Endothelial cell of umbilical vein (primary cell): ENCODE data around the gene MAST4. TPM values are rescaled to one million over a fixed set of nuclear protein-coding genes. Genes with fewer than 3 reads are reported as not detected.

Experiments used
- BruUV-seq: library from RNA; stranded (reverse); fragments of 400-500 nt; replicated peaks from 2 replicates; lab custom pipeline; 2021; lab: Mats Ljungman, UMichigan
- CTCF ChIA-PET: fragments of 300-600, 350-600 bp; sonication (Branson Sonifier 250); formaldehyde crosslinking; loops from one replicate; lab custom pipeline; 2021; ENCODE audit warnings: antibody characterized with exemption, inconsistent platforms; lab: Charles Lee
- POLR2A ChIA-PET: fragments of 300-600, 350-600 bp; sonication (Branson Sonifier 250); formaldehyde crosslinking; loops from one replicate; lab custom pipeline; 2021; ENCODE audit warnings: antibody characterized with exemption, inconsistent platforms; lab: Charles Lee
- DNase-seq: peaks from one replicate; pipeline ENCODE4 v3.0.0-alpha.2; 2011; ENCODE audit warnings: low read depth, low spot score
- FAIRE-seq: peaks from 2 replicates; lab custom pipeline; 2011; peaks lifted over from hg19 to GRCh38; lab: Jason Lieb, UNC
- H2AFZ ChIP-seq: 2 replicates; pipeline ENCODE4 v1.6.0; 2012; ENCODE audit warnings: low read depth, low read length, control low read depth, inconsistent platforms
- H3K27ac ChIP-seq: 2 replicates; pipeline ENCODE4 v1.5.1; 2011; ENCODE audit warnings: low read depth, mild to moderate bottlenecking, control low read depth, low read length, moderate library complexity; ENCODE audit not compliant: insufficient read depth
- H3K27me3 ChIP-seq, 2 experiments: 2 replicates each; pipeline versions ENCODE4 v1.6.0 to v1.6.1; 2011; ENCODE audit warnings: low read length in 2 of 2, mixed read lengths in 1 of 2; ENCODE audit not compliant: control insufficient read depth in 2 of 2, insufficient read depth in 2 of 2
- H3K36me3 ChIP-seq, 2 experiments: 2 replicates in 1 of 2; 3 replicates in 1 of 2; pipeline ENCODE4 v1.5.1; 2011; ENCODE audit warnings: low read length in 2 of 2, mild to moderate bottlenecking in 1 of 2, moderate library complexity in 1 of 2; ENCODE audit not compliant: control insufficient read depth in 2 of 2, insufficient read depth in 2 of 2; ENCODE audit errors: extremely low read depth in 1 of 2
- H3K4me1 ChIP-seq: 3 replicates; pipeline ENCODE4 v1.5.1; 2011; ENCODE audit warnings: mild to moderate bottlenecking, low read length; ENCODE audit not compliant: control insufficient read depth, insufficient read depth; ENCODE audit errors: extremely low read depth
- H3K4me2 ChIP-seq: 2 replicates; pipeline ENCODE4 v1.6.1; 2011; ENCODE audit warnings: low read length, control low read depth, mixed read lengths; ENCODE audit not compliant: insufficient read depth
- H3K4me3 ChIP-seq, 3 experiments: fragments of 200-600 bp in 1 of 3; sonication (generic), shearing (Covaris generic) in 1 of 3; replicated peaks in 1 of 3; 2 replicates each; pipeline ENCODE4 v1.5.1; 2011 to 2016; ENCODE audit warnings: control low read depth in 3 of 3, low read length in 3 of 3, mild to moderate bottlenecking in 2 of 3, inconsistent platforms in 1 of 3, low read depth in 1 of 3, moderate library complexity in 1 of 3; ENCODE audit not compliant: insufficient read depth in 1 of 3
- H3K79me2 ChIP-seq: 2 replicates; pipeline ENCODE4 v1.6.0; 2012; ENCODE audit warnings: low read length, inconsistent platforms; ENCODE audit not compliant: control insufficient read depth, insufficient read depth
- H3K9ac ChIP-seq: replicated peaks from 2 replicates; pipeline ENCODE3; 2011; ENCODE audit warnings: low read length, control low read depth; ENCODE audit not compliant: insufficient read depth; ENCODE audit errors: extremely low read depth
- H3K9me1 ChIP-seq: replicated peaks from 3 replicates; pipeline ENCODE4 v1.6.0; 2011; ENCODE audit warnings: mild to moderate bottlenecking, low read length; ENCODE audit not compliant: control insufficient read depth, insufficient read depth; ENCODE audit errors: extremely low read depth
- H3K9me3 ChIP-seq: replicated peaks from 2 replicates; pipeline ENCODE4 v1.5.1; 2012; ENCODE audit warnings: low read length, inconsistent platforms; ENCODE audit not compliant: control insufficient read depth, insufficient read depth
- H4K20me1 ChIP-seq: replicated peaks from 2 replicates; pipeline ENCODE3; 2011; ENCODE audit warnings: mild to moderate bottlenecking, low read length; ENCODE audit not compliant: control insufficient read depth, insufficient read depth; ENCODE audit errors: extremely low read depth
- EZH2 ChIP-seq: IDR thresholded peaks from 2 replicates; pipeline ENCODE4 v1.6.1; 2012; ENCODE audit warnings: borderline replicate concordance, low read depth, mild to moderate bottlenecking, moderate library complexity, low read length, inconsistent platforms; ENCODE audit not compliant: severe bottlenecking
- FOS ChIP-seq: IDR thresholded peaks from 2 replicates; pipeline ENCODE4 v1.6.1; 2011; ENCODE audit warnings: mild to moderate bottlenecking, low read length, moderate library complexity, borderline replicate concordance; ENCODE audit not compliant: insufficient read depth
- GATA2 ChIP-seq: IDR thresholded peaks from 2 replicates; pipeline ENCODE4 v1.7.0; 2011; ENCODE audit warnings: low read depth, mild to moderate bottlenecking, moderate library complexity, mixed read lengths, low read length; ENCODE audit not compliant: insufficient read length, insufficient read depth
- JUN ChIP-seq: IDR thresholded peaks from 2 replicates; pipeline ENCODE4 v1.6.1; 2011; ENCODE audit warnings: borderline replicate concordance, low read depth; ENCODE audit not compliant: insufficient read length, insufficient read depth
- MYC ChIP-seq: IDR thresholded peaks from one replicate; pipeline ENCODE4 v1.6.1; 2011; ENCODE audit warnings: mild to moderate bottlenecking, low read depth, low read length
- POLR2A ChIP-seq: IDR thresholded peaks from 2 replicates; pipeline ENCODE4 v1.6.1; 2012; ENCODE audit warnings: low read depth, mild to moderate bottlenecking, control low read depth, low read length
- POLR2AphosphoS5 ChIP-seq: IDR thresholded peaks from 2 replicates; pipeline ENCODE4 v1.6.1; 2012; ENCODE audit warnings: low read depth, mild to moderate bottlenecking, control low read depth, low read length, moderate library complexity; ENCODE audit not compliant: insufficient read depth
- dilution Hi-C: fragments of 300-500 bp; cut with MboI; formaldehyde crosslinking; loops from one replicate; pipeline ENCODE4 v1.15.0; 2019; ENCODE audit warnings: low sequenced_read_pairs; ENCODE audit not compliant: extremely low pct_ligation_motif_present
- intact Hi-C: fragments of 100-400 bp; cut with micrococcal nuclease; formaldehyde crosslinking; loops from one replicate; pipeline ENCODE4 v1.10.0; 2022
- polyA plus RNA-seq, 4 experiments: library from polyadenylated mRNA; depleted of rRNA in 3 of 4; stranded (reverse) in 3 of 4; unstranded in 1 of 4; fragments of >200 nt; gene quantifications; 2 replicates each; pipeline versions ENCODE4 v1.2.1 to v1.2.3, GENCODE V29; 2011 to 2012; ENCODE audit warnings: missing spikeins in 1 of 4
- total RNA-seq: library from RNA; stranded (reverse); gene quantifications from 2 replicates; pipeline ENCODE4 v1.2.3, GENCODE V29; 2021
- TF ChIP-seq, protein P1 (sequence below), 2 donors: IDR thresholded peaks; 1 replicate in 1 of 2; 2 replicates in 1 of 2; pipeline ENCODE4 v1.5.1; 2011; ENCODE audit warnings: low read length in 2 of 2, mild to moderate bottlenecking in 2 of 2, moderate library complexity in 2 of 2, control low read depth in 1 of 2, inconsistent platforms in 1 of 2, low read depth in 1 of 2; ENCODE audit not compliant: insufficient read depth in 1 of 2; ENCODE audit errors: extremely low read depth in 1 of 2
- TF ChIP-seq, protein P2 (sequence below): IDR thresholded peaks from 2 replicates; pipeline ENCODE4 v1.6.1; 2011; ENCODE audit not compliant: insufficient read depth, insufficient read length

MAST4 gene
- total and polyA plus RNA-seq, 2 donors (not counting 3 experiments of a cell fraction or from before 2014, with no cell fraction given) = 40.2 to 116 TPM

DNA sequence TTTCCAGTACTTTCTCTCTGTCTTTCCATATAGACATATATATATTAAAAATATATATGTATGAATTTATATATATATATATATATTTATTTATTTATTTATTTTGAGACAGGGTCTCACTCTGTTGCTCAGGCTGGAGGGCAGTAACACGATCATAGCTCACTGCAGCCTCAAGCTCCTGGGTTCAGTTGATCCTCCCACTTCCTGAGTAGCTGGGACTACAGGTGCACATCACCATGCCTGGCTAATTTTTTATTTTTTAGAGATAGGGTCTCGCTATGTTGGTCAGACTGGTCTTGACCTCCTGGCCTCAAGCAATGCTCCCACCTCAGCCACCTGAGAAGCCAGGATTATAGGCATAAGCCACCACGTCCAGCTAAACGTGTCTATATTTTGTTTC lies 390.3 kb downstream of the MAST4 start:
- TF ChIP-seq JUN (no peak), GATA2 (no peak), MYC (no peak), POLR2A (no peak), EZH2 (no peak), POLR2AphosphoS5 (no peak), FOS (no peak)
- TF ChIP-seq, protein P1, sequence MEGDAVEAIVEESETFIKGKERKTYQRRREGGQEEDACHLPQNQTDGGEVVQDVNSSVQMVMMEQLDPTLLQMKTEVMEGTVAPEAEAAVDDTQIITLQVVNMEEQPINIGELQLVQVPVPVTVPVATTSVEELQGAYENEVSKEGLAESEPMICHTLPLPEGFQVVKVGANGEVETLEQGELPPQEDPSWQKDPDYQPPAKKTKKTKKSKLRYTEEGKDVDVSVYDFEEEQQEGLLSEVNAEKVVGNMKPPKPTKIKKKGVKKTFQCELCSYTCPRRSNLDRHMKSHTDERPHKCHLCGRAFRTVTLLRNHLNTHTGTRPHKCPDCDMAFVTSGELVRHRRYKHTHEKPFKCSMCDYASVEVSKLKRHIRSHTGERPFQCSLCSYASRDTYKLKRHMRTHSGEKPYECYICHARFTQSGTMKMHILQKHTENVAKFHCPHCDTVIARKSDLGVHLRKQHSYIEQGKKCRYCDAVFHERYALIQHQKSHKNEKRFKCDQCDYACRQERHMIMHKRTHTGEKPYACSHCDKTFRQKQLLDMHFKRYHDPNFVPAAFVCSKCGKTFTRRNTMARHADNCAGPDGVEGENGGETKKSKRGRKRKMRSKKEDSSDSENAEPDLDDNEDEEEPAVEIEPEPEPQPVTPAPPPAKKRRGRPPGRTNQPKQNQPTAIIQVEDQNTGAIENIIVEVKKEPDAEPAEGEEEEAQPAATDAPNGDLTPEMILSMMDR (IDR thresholded peaks at IDR 0.05; ENCODE audit: extremely low read depth in 1 of 2, insufficient read depth in 1 of 2, low read depth in 1 of 2, low read length in 2 of 2) = no peak
- TF ChIP-seq, protein P2, sequence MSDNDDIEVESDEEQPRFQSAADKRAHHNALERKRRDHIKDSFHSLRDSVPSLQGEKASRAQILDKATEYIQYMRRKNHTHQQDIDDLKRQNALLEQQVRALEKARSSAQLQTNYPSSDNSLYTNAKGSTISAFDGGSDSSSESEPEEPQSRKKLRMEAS = no peak
- FAIRE-seq (no peak), DNase-seq (no peak)
- dilution Hi-C loops = no loop called here
- no peak overlapping the region for H3K4me3 ChIP-seq
- no peaks in the 10 kb centered on the region for H3K9me1 ChIP-seq
- POLR2A ChIA-PET = no interaction called here
- no peaks in the 10 kb centered on the region for H3K9me3 ChIP-seq
- H3K27ac ChIP-seq = no peak overlapping the region
- H3K27me3 ChIP-seq = no peaks in the 10 kb centered on the region
- H3K79me2 ChIP-seq = no peaks in the 10 kb centered on the region
- no peaks in the 10 kb centered on the region for H3K36me3 ChIP-seq
- BruUV-seq = no TSS peak
- intact Hi-C loops = loop anchor here (5.0 kb wide), 2 partner anchors 106 to 179 kb away; no protein-coding TSS in a partner anchor
- no peak overlapping the region for H3K9ac ChIP-seq
- no peak overlapping the region for H3K4me2 ChIP-seq
- no peaks in the 10 kb centered on the region for H4K20me1 ChIP-seq
- CTCF ChIA-PET = interaction anchor here (0.8 to 4.3 kb wide), 20 partner anchors 8 to 221 kb away, joined by 3 to 21 read pairs (median 4); no protein-coding TSS in a partner anchor
- no peak overlapping the region for H2AFZ ChIP-seq
- no peaks in the 10 kb centered on the region for H3K4me1 ChIP-seq
